Mesenchymal stem cell (in vitro differentiated cells and primary cell): Measurements from ENCODE around the gene RUFY2. TPM values are rescaled to one million over a fixed set of nuclear protein-coding genes. Genes with fewer than 3 reads are reported as not detected.
A peak's percentile ranks its signal among the peaks of the same experiment; 100 is the strongest.
"Not testable (repeated sequence)": the region's sequence is repeated elsewhere in the genome, so short reads cannot be mapped to it uniquely, and the experiment has no call there.

Source experiments
- DNase-seq: peaks from one replicate; pipeline ENCODE4 v3.0.0-alpha.2; 2013
- H2AFZ ChIP-seq: one replicate; pipeline ENCODE4 v1.6.1; 2013; ENCODE audit warnings: low read depth, mild to moderate bottlenecking, control low read depth, inconsistent platforms, low read length, moderate library complexity
- H2AK5ac ChIP-seq: 2 replicates; pipeline ENCODE4 v1.6.1; 2013; ENCODE audit warnings: low read length, moderate library complexity, mild to moderate bottlenecking, inconsistent platforms; ENCODE audit not compliant: severe bottlenecking
- H2BK120ac ChIP-seq: one replicate; pipeline ENCODE4 v1.6.1; 2013; ENCODE audit warnings: low read depth, mild to moderate bottlenecking, inconsistent platforms, low read length, moderate library complexity
- H2BK12ac ChIP-seq, 2 experiments: one replicate each; pipeline ENCODE4 v1.6.1; 2013; ENCODE audit warnings: inconsistent platforms in 2 of 2, low read length in 2 of 2, mild to moderate bottlenecking in 2 of 2, moderate library complexity in 2 of 2, control low read depth in 1 of 2
- H2BK15ac ChIP-seq: one replicate; pipeline ENCODE4 v1.6.1; 2013; ENCODE audit warnings: mild to moderate bottlenecking, low read depth, inconsistent platforms; ENCODE audit not compliant: poor library complexity, severe bottlenecking
- H2BK5ac ChIP-seq: 2 replicates; pipeline ENCODE4 v1.6.1; 2013; ENCODE audit warnings: low read depth, mild to moderate bottlenecking, low read length, control low read depth, inconsistent platforms; ENCODE audit not compliant: poor library complexity, severe bottlenecking
- H3K14ac ChIP-seq, 2 experiments: one replicate each; pipeline ENCODE4 v1.6.1; 2013; ENCODE audit warnings: inconsistent platforms in 2 of 2, low read length in 2 of 2, control low read depth in 1 of 2, mild to moderate bottlenecking in 1 of 2, moderate library complexity in 1 of 2
- H3K18ac ChIP-seq, 2 experiments: one replicate each; pipeline ENCODE4 v1.6.1; 2013; ENCODE audit warnings: inconsistent platforms in 2 of 2, low read length in 2 of 2, control low read depth in 1 of 2, low read depth in 1 of 2, mild to moderate bottlenecking in 1 of 2
- H3K23ac ChIP-seq, 2 experiments: one replicate each; pipeline ENCODE4 v1.6.1; 2013; ENCODE audit warnings: inconsistent platforms in 2 of 2, low read length in 2 of 2, mild to moderate bottlenecking in 2 of 2, moderate library complexity in 2 of 2, control low read depth in 1 of 2
- H3K27ac ChIP-seq: 2 replicates; pipeline ENCODE4 v1.5.1; 2013; ENCODE audit warnings: mild to moderate bottlenecking, moderate library complexity, low read length, control low read depth, inconsistent platforms; ENCODE audit not compliant: poor library complexity, severe bottlenecking
- H3K27me3 ChIP-seq, 2 experiments: 2 replicates each; pipeline versions ENCODE4 v1.6.1 to v1.7.0; 2013; ENCODE audit warnings: low read length in 2 of 2, mild to moderate bottlenecking in 2 of 2, moderate library complexity in 2 of 2, control low read depth in 1 of 2, inconsistent platforms in 1 of 2; ENCODE audit not compliant: control insufficient read depth in 1 of 2, insufficient read depth in 1 of 2
- H3K36me3 ChIP-seq, 2 experiments: 2 replicates each; pipeline versions ENCODE4 v1.6.1 to v1.7.0; 2013; ENCODE audit warnings: low read length in 2 of 2, control low read depth in 1 of 2, inconsistent platforms in 1 of 2, low read depth in 1 of 2, mild to moderate bottlenecking in 1 of 2; ENCODE audit not compliant: insufficient read depth in 2 of 2, control insufficient read depth in 1 of 2
- H3K4ac ChIP-seq, 2 experiments: one replicate each; pipeline ENCODE4 v1.6.1; 2013; ENCODE audit warnings: inconsistent platforms in 2 of 2, low read length in 2 of 2, mild to moderate bottlenecking in 2 of 2, moderate library complexity in 2 of 2, control low read depth in 1 of 2, low read depth in 1 of 2
- H3K4me1 ChIP-seq: 2 replicates; pipeline ENCODE4 v1.6.1; 2013; ENCODE audit warnings: low read depth, low read length, control low read depth; ENCODE audit not compliant: control insufficient read depth, insufficient read depth
- H3K4me2 ChIP-seq: 2 replicates; pipeline ENCODE4 v1.6.1; 2013; ENCODE audit warnings: low read length, mild to moderate bottlenecking, inconsistent platforms; ENCODE audit not compliant: poor library complexity, severe bottlenecking
- H3K4me3 ChIP-seq, 2 experiments: 2 replicates each; pipeline versions ENCODE4 v1.5.1 to v1.7.0; 2013; ENCODE audit warnings: low read length in 2 of 2, mild to moderate bottlenecking in 2 of 2, control low read depth in 1 of 2, low read depth in 1 of 2; ENCODE audit not compliant: insufficient read depth in 1 of 2
- H3K79me1 ChIP-seq: replicated peaks from 2 replicates; pipeline ENCODE4 v1.6.1; 2013; ENCODE audit warnings: mild to moderate bottlenecking, control low read depth, low read length, inconsistent platforms; ENCODE audit not compliant: poor library complexity, severe bottlenecking
- H3K9ac ChIP-seq: 2 replicates; pipeline ENCODE4 v1.7.0; 2013; ENCODE audit warnings: mild to moderate bottlenecking, low read length, moderate library complexity
- H3K9me3 ChIP-seq: 2 replicates; pipeline ENCODE4 v1.7.0; 2013; ENCODE audit warnings: mild to moderate bottlenecking, low read length; ENCODE audit not compliant: control insufficient read depth
- H4K8ac ChIP-seq: one replicate; pipeline ENCODE4 v1.6.1; 2013; ENCODE audit warnings: inconsistent platforms, mild to moderate bottlenecking, low read length, moderate library complexity
- H4K91ac ChIP-seq: one replicate; pipeline ENCODE4 v1.6.1; 2013; ENCODE audit warnings: mild to moderate bottlenecking, low read length, inconsistent platforms
- WGBS: methylation state at CpG from one replicate; pipeline ENCODE4 v1.1.7; 2013; ENCODE audit warnings: mixed read lengths; 5-methylcytosine and 5-hydroxymethylcytosine counted together
- polyA plus RNA-seq, 2 experiments: library from polyadenylated mRNA; stranded (reverse); fragments of 200-250 nt; gene quantifications; one replicate each; pipeline ENCODE4 v1.2.3, GENCODE V29; 2013

The RUFY2 gene
- 16.7 TPM for polyA plus RNA-seq (2013, experiment 1 of 2)
- polyA plus RNA-seq (2013, experiment 2 of 2): 17.8 TPM

DNA sequence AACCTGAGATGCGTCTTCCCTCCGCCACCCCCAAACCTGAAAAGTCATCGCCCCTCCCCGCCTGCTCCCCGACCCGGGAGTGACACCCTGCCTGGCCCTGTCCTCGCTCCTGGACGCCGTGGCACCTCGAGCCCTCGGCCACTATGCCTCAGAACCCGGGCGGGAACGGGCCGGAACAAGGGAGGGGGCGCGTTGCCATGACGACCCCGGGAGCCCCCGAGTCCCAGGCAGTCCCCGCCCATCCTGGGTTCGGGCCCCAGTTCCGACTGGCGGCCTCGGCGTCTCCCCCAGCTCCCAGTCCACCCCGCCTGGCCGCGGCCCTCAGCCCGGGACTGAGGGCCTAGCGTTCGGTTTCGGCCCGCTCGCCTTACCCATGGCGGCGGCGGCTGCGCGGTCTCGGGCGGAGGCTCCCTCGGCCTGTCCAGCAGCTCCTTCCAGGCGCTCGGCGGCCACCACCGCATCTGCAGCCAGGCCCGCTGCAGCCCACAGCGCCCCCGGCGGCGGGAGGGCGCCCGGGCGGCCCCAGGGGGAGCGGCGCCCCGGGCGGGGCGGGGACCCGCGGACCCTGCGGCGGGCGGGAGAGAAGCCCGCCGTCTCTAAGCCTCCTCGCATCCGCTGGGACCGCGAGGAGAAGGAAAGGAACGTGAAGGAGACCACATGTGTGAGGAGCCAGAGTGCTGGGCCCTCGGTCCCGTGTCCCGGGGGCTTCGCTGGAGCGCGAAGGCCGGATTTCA is at the start of gene RUFY2:
RUFY2 (minus strand) TSS at position 463 of the 734 bp plus-strand sequence; CDS start at position 375, 88 bp downstream.
- peak within 1 kb of the TSS; percentile 94 for H2BK120ac ChIP-seq
- H3K27me3 ChIP-seq: no peaks in the 10 kb centered on the region
- peak within 1 kb of the TSS; percentile 99 for H3K9ac ChIP-seq
- H3K18ac ChIP-seq: peak within 1 kb of the TSS; percentile 94 to 99
- DNase-seq: peak; percentile 75
- peak within 1 kb of the TSS; percentile 90 for H4K91ac ChIP-seq
- H2BK15ac ChIP-seq: peak within 1 kb of the TSS; percentile 95
- peak within 1 kb of the TSS; percentile 90 for H2AFZ ChIP-seq
- peak within 1 kb of the TSS in 1 of 2 experiments; percentile 91 for H3K14ac ChIP-seq
- H3K9me3 ChIP-seq: no peaks in the 10 kb centered on the region
- peak within 1 kb of the TSS in 1 of 2 experiments; percentile 79 for H3K23ac ChIP-seq
- H3K27ac ChIP-seq: peak within 1 kb of the TSS; percentile 76
- H4K8ac ChIP-seq: peak within 1 kb of the TSS; percentile 99
- peaks cover 1% of the 10 kb centered on the region for H3K79me1 ChIP-seq
- peak within 1 kb of the TSS; percentile 87 for H3K4me2 ChIP-seq
- peak within 1 kb of the TSS in 1 of 2 experiments; percentile 31 for H2BK12ac ChIP-seq
- H3K4me1 ChIP-seq: no peaks in the 10 kb centered on the region
- no peaks in the 10 kb centered on the region for H3K36me3 ChIP-seq
- WGBS: under 1% methylated on average over 63 of the region's 79 CpGs
- H2BK5ac ChIP-seq: peak within 1 kb of the TSS; percentile 84
- H2AK5ac ChIP-seq: peak within 1 kb of the TSS; percentile 36
- H3K4me3 ChIP-seq: peak within 1 kb of the TSS; percentile 91 to 97
- H3K4ac ChIP-seq: peak within 1 kb of the TSS; percentile 97 to 99

DNA sequence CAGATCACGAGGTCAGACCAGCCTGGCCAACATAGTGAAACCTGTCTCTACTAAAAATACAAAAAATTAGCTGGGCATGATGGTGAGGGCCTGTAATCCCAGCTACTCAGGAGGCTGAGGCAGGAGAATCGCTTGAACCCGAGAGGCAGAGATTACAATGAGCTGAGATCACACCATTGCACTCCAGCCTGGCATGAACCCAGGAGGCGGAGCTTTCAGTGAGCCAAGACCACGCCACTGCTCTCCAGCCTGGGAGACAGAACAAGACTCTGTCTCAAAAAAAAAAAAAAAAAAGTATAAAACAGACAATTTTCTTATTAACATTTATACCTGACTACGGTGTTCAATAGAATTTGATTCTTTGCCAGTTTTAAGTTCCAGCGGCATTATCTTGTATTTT is 42.6 kb upstream of the RUFY2 start:
- H3K27ac ChIP-seq, H2BK5ac ChIP-seq, H4K8ac ChIP-seq, H3K18ac ChIP-seq, H3K4me2 ChIP-seq, H2BK120ac ChIP-seq, H3K4me1 ChIP-seq, H2BK15ac ChIP-seq, H3K9me3 ChIP-seq, H3K9ac ChIP-seq, H3K4ac ChIP-seq, H4K91ac ChIP-seq, H3K14ac ChIP-seq, H2AK5ac ChIP-seq, H3K27me3 ChIP-seq, H3K4me3 ChIP-seq, H2BK12ac ChIP-seq, H2AFZ ChIP-seq, H3K23ac ChIP-seq, H3K79me1 ChIP-seq: not testable (repeated sequence)
- WGBS: 78% methylated on average over 7 of the region's 7 CpGs
- peak; percentile 34 for DNase-seq
- H3K36me3 ChIP-seq: peaks cover 0 to 15% of the 10 kb centered on the region in 2 experiments

GRCh38 chr10:68446179-68446578 is 39.1 kb upstream of the RUFY2 start:
- Histone ChIP-seq H2BK12ac (no peak overlapping the region), H2AFZ (no peak overlapping the region), H3K9ac (no peak overlapping the region), H3K14ac (no peak overlapping the region), H3K4me2 (no peak overlapping the region), H2BK15ac (no peak overlapping the region), H3K4ac (no peak overlapping the region), H3K9me3 (no peaks in the 10 kb centered on the region), H4K91ac (no peak overlapping the region), H4K8ac (no peak overlapping the region), H2BK120ac (no peak overlapping the region), H3K18ac (no peak overlapping the region), H3K27me3 (no peaks in the 10 kb centered on the region), H3K23ac (no peak overlapping the region), H3K4me1 (no peaks in the 10 kb centered on the region), H3K79me1 (no peaks in the 10 kb centered on the region), H3K4me3 (no peak overlapping the region), H3K36me3 (peaks cover 0 to 4% of the 10 kb centered on the region in 2 experiments), H2BK5ac (no peak overlapping the region), H3K27ac (no peak overlapping the region), H2AK5ac (no peak overlapping the region)
- 77% methylated on average over 1 of the region's 1 CpG for WGBS
- no peak for DNase-seq

- Histone ChIP-seq H3K4me2 (no peak overlapping the region), H3K4ac (no peak overlapping the region), H3K18ac (no peak overlapping the region), H3K14ac (no peak overlapping the region), H4K8ac (no peak overlapping the region), H3K9ac (no peak overlapping the region), H3K4me3 (no peak overlapping the region), H3K27me3 (no peaks in the 10 kb centered on the region), H2BK5ac (no peak overlapping the region), H2BK15ac (no peak overlapping the region), H3K36me3 (no peaks in the 10 kb centered on the region), H3K4me1 (no peaks in the 10 kb centered on the region), H2BK12ac (no peak overlapping the region), H4K91ac (no peak overlapping the region), H2AK5ac (no peak overlapping the region), H3K9me3 (no peaks in the 10 kb centered on the region), H3K23ac (no peak overlapping the region), H3K79me1 (peaks cover 1% of the 10 kb centered on the region), H2BK120ac (no peak overlapping the region), H2AFZ (no peak overlapping the region), H3K27ac (no peak overlapping the region)
- 98% methylated on average over 2 of the region's 2 CpGs for WGBS
- DNase-seq: no peak
These were observed 35.9 kb upstream of the RUFY2 start for GRCh38 chr10:68442971-68443370.
